Panc1 (cell line): ENCODE data around the gene PCNT. TPM values are rescaled to one million over a fixed set of nuclear protein-coding genes. Genes with fewer than 3 reads are reported as not detected.

Source experiments
- ATAC-seq: fragments of 200-7000 bp; cut with Tn5 transposase; 2 replicates; pipeline ENCODE4 v1.9.1; 2020; ENCODE audit warnings: mild to moderate bottlenecking, moderate library complexity
- BruUV-seq: library from RNA; stranded (reverse); fragments of 400-500 nt; replicated peaks from 2 replicates; lab custom pipeline; 2021; lab: Mats Ljungman, UMichigan
- CTCF ChIA-PET: fragments of 300-600 bp; sonication (Branson Sonifier 250); formaldehyde crosslinking; loops from one replicate; lab custom pipeline; 2022; ENCODE audit warnings: antibody characterized with exemption; lab: Charles Lee
- POLR2A ChIA-PET: fragments of 300-600 bp; sonication (Branson Sonifier 250); formaldehyde crosslinking; loops from one replicate; lab custom pipeline; 2022; ENCODE audit warnings: antibody characterized with exemption; lab: Charles Lee
- DNase-seq: peaks from one replicate; pipeline ENCODE4 v3.0.0-alpha.2; 2010; ENCODE audit warnings: low read depth, low spot score
- H3K27ac ChIP-seq: 2 replicates; pipeline ENCODE4 v1.5.1; 2011; ENCODE audit warnings: mild to moderate bottlenecking, low read length, inconsistent platforms
- H3K27me3 ChIP-seq: fragments of 200-500 bp; sonication (Bioruptor generic); 2 replicates; pipeline ENCODE4 v1.6.0; 2014; ENCODE audit warnings: low read length, inconsistent platforms; ENCODE audit not compliant: control insufficient read depth, insufficient read depth
- H3K36me3 ChIP-seq: fragments of 200-500 bp; sonication (Bioruptor generic); 2 replicates; pipeline ENCODE4 v1.5.1; 2014; ENCODE audit warnings: inconsistent platforms, mild to moderate bottlenecking, low read length, moderate library complexity; ENCODE audit not compliant: control insufficient read depth, insufficient read depth
- H3K4me1 ChIP-seq: 2 replicates; pipeline ENCODE4 v1.5.1; 2011; ENCODE audit warnings: inconsistent platforms, mild to moderate bottlenecking, low read length, moderate library complexity; ENCODE audit not compliant: control insufficient read depth, insufficient read depth
- H3K4me3 ChIP-seq, 2 experiments: 2 replicates each; pipeline ENCODE4 v1.5.1; 2011 to 2012; ENCODE audit warnings: low read depth in 2 of 2, low read length in 2 of 2, mild to moderate bottlenecking in 2 of 2, inconsistent platforms in 1 of 2, moderate library complexity in 1 of 2
- H3K9me3 ChIP-seq: fragments of 200-500 bp; sonication (Bioruptor generic); 2 replicates; pipeline ENCODE4 v1.5.1; 2014; ENCODE audit warnings: low read depth, mild to moderate bottlenecking, inconsistent platforms, low read length, moderate library complexity; ENCODE audit not compliant: control insufficient read depth, insufficient read depth
- POLR2AphosphoS5 ChIP-seq: IDR thresholded peaks from 2 replicates; pipeline ENCODE4 v1.6.1; 2012; ENCODE audit warnings: mild to moderate bottlenecking, low read depth, low read length, moderate library complexity
- SIN3A ChIP-seq: IDR thresholded peaks from 2 replicates; pipeline ENCODE4 v1.6.1; 2012; ENCODE audit warnings: low read depth, mild to moderate bottlenecking, low read length, moderate library complexity, borderline replicate concordance; ENCODE audit not compliant: insufficient read depth
- TCF7L2 ChIP-seq: IDR thresholded peaks from 2 replicates; pipeline ENCODE4 v1.6.1; 2011; ENCODE audit warnings: mild to moderate bottlenecking, low read depth, low read length, inconsistent platforms
- in situ Hi-C: cut with HindIII; loops from 2 replicates; pipeline ENCODE4 v1.10.0; 2016; ENCODE audit warnings: low sequenced_read_pairs, low pct_unique_long_range_greater_than_20kb
- intact Hi-C: fragments of 100-400 bp; cut with micrococcal nuclease; formaldehyde crosslinking; loops from one replicate; pipeline ENCODE4 v1.10.0; 2022; ENCODE audit not compliant: unreplicated experiment
- total RNA-seq: library from RNA; stranded (reverse); gene quantifications from one replicate; pipeline ENCODE4 v1.2.1, GENCODE V29; 2021; ENCODE audit not compliant: unreplicated experiment
- TF ChIP-seq, protein P1 (sequence below), 2 experiments: IDR thresholded peaks; 2 replicates each; pipeline ENCODE4 v1.6.1; 2011 to 2012; ENCODE audit warnings: low read depth in 2 of 2, control low read depth in 1 of 2, low read length in 1 of 2, mild to moderate bottlenecking in 1 of 2, moderate library complexity in 1 of 2; ENCODE audit not compliant: insufficient read depth in 1 of 2
- TF ChIP-seq, protein P2 (sequence below): fragments of 450-650 bp; IDR thresholded peaks from 2 replicates; pipeline ENCODE4 v1.5.1; 2017; ENCODE audit warnings: mild to moderate bottlenecking

The PCNT gene
- total RNA-seq, 1 experiment from 2014 or later: 44.3 TPM

DNA sequence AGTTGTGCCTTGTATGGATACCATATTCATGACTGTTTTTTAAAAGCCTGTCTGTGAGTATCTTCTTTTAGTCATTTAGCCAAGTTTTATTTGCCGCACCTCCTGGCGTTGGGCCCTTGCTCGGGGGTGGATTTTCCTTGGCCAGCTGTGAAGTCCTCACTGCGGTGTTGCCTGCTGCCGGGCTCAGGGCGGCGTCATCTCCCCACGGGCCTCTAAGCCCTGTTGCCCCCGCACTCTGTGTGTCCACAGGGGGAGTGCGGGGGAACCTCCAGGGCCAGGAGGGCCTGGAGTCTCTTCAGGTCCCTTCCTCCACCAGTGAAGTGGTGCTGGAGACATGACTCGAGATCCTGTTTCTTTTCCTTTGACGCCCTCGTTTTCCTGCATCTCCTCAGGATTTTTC lies 69.0 kb downstream of the PCNT start:
- in situ Hi-C loops (no loop called here), intact Hi-C loops (no loop called here)
- CTCF ChIA-PET: no interaction called here
- no peak for ATAC-seq
- Histone ChIP-seq H3K27me3 (no peaks in the 10 kb centered on the region), H3K4me3 (no peak overlapping the region), H3K36me3 (no peaks in the 10 kb centered on the region), H3K4me1 (no peaks in the 10 kb centered on the region), H3K9me3 (no peaks in the 10 kb centered on the region), H3K27ac (no peak overlapping the region)
- BruUV-seq: no TSS peak
- POLR2A ChIA-PET: no interaction called here
- DNase-seq: no peak
- TF ChIP-seq, protein P1, sequence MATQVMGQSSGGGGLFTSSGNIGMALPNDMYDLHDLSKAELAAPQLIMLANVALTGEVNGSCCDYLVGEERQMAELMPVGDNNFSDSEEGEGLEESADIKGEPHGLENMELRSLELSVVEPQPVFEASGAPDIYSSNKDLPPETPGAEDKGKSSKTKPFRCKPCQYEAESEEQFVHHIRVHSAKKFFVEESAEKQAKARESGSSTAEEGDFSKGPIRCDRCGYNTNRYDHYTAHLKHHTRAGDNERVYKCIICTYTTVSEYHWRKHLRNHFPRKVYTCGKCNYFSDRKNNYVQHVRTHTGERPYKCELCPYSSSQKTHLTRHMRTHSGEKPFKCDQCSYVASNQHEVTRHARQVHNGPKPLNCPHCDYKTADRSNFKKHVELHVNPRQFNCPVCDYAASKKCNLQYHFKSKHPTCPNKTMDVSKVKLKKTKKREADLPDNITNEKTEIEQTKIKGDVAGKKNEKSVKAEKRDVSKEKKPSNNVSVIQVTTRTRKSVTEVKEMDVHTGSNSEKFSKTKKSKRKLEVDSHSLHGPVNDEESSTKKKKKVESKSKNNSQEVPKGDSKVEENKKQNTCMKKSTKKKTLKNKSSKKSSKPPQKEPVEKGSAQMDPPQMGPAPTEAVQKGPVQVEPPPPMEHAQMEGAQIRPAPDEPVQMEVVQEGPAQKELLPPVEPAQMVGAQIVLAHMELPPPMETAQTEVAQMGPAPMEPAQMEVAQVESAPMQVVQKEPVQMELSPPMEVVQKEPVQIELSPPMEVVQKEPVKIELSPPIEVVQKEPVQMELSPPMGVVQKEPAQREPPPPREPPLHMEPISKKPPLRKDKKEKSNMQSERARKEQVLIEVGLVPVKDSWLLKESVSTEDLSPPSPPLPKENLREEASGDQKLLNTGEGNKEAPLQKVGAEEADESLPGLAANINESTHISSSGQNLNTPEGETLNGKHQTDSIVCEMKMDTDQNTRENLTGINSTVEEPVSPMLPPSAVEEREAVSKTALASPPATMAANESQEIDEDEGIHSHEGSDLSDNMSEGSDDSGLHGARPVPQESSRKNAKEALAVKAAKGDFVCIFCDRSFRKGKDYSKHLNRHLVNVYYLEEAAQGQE (IDR thresholded peaks at IDR 0.05; ENCODE audit: insufficient read depth in 1 of 2, low read depth in 2 of 2, low read length in 1 of 2): no peak
- no peak for TF ChIP-seq TCF7L2
- no peak for TF ChIP-seq SIN3A
- TF ChIP-seq POLR2AphosphoS5: no peak
- TF ChIP-seq, protein P2, sequence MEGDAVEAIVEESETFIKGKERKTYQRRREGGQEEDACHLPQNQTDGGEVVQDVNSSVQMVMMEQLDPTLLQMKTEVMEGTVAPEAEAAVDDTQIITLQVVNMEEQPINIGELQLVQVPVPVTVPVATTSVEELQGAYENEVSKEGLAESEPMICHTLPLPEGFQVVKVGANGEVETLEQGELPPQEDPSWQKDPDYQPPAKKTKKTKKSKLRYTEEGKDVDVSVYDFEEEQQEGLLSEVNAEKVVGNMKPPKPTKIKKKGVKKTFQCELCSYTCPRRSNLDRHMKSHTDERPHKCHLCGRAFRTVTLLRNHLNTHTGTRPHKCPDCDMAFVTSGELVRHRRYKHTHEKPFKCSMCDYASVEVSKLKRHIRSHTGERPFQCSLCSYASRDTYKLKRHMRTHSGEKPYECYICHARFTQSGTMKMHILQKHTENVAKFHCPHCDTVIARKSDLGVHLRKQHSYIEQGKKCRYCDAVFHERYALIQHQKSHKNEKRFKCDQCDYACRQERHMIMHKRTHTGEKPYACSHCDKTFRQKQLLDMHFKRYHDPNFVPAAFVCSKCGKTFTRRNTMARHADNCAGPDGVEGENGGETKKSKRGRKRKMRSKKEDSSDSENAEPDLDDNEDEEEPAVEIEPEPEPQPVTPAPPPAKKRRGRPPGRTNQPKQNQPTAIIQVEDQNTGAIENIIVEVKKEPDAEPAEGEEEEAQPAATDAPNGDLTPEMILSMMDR: no peak

GRCh38 chr21:46393451-46393940 lies 69.5 kb downstream of the PCNT start:
- DNase-seq: no peak
- no peaks in the 10 kb centered on the region for H3K27me3 ChIP-seq
- CTCF ChIA-PET: no interaction called here
- in situ Hi-C loops (no loop called here), intact Hi-C loops (no loop called here)
- H3K9me3 ChIP-seq: no peaks in the 10 kb centered on the region
- no peak for TF ChIP-seq TCF7L2
- TF ChIP-seq, protein P1 (IDR thresholded peaks at IDR 0.05; ENCODE audit: insufficient read depth in 1 of 2, low read depth in 2 of 2, low read length in 1 of 2): no peak
- no peak overlapping the region for H3K4me3 ChIP-seq
- no peak for ATAC-seq
- no peaks in the 10 kb centered on the region; the same call in 1 of the 2 replicates for H3K36me3 ChIP-seq
- no peak overlapping the region for H3K27ac ChIP-seq
- POLR2A ChIA-PET: no interaction called here
- no TSS peak for BruUV-seq
- no peaks in the 10 kb centered on the region for H3K4me1 ChIP-seq
